Purkinje cell (primary cell): Measurements from ENCODE around the gene PRB3. TPM values are rescaled to one million over a fixed set of nuclear protein-coding genes. Genes with fewer than 3 reads are reported as not detected.

Source experiments
- polyA plus RNA-seq: library from polyadenylated mRNA; unstranded; fragments of >200 nt; fragmentation: Nextera tagmentation; gene quantifications from 2 replicates; pipeline ENCODE4 v1.2.1, GENCODE V29; 2014

Gene PRB3
- polyA plus RNA-seq: not detected in 2 replicates

DNA sequence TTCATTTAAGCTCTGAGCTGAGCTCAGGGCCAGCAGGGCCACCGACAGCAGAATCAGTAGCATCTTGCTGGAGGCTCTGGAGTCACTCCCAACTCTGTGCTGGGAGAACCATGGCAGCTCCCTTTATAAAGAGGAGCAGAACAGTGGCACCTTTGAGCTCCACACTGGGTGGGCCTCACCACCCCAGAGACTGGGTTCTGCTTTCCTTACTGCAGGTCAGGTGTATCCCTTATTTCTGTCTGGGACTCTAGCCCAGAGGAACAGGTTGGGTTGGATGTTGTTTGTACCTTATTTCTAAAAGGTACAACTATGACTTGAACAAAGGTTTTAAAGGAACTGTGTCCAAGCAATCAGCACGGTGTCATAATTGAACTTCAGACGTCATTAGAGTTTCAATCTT, at the start of gene PRB3:
Gene PRB3, minus strand, starts transcription at position 101 of the 400 bp plus-strand sequence. Its CDS starts 38 bp downstream, at position 63.

DNA sequence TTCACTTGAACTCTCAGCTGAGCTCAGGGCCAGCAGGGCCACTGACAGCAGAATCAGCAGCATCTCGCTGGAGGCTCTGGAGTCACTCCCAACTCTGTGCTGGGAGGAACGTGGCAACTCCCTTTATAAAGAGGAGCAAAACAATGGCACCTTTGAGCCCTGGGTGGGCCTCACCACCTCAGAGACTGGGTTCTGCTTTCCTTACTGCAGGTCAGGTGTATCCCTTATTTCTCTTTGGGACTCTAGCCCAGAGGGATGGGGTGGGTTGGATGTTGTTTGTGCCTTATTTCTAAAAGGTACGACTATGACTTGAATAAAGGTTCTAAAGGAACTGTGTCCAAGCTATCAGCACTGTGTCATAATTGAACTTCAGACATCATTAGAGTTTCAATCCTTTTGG, 40.8 kb upstream of the PRB3 start, which contains the start of gene PRB4:
Gene PRB4, minus strand, starts transcription at position 101 of the 400 bp plus-strand sequence. Its CDS starts 38 bp downstream, at position 63.

Other genes starting within 250 kb of the PRB3 start
- gene TAS2R19, start 247.1 kb downstream of the PRB3 start, polyA plus RNA-seq: 0.81 and 2.3 TPM in 2 replicates
- gene TAS2R31, start 238.3 kb downstream of the PRB3 start, polyA plus RNA-seq: not detected in 2 replicates
- gene TAS2R46, start 207.4 kb downstream of the PRB3 start, polyA plus RNA-seq: 2.0 TPM in 1 of 2 replicates, not detected in the other
- not detected in 2 replicates for gene TAS2R43, start 177.4 kb downstream of the PRB3 start, polyA plus RNA-seq
- 0.32 and 0.52 TPM in 2 replicates for gene TAS2R30, start 135.1 kb downstream of the PRB3 start, polyA plus RNA-seq
- 17.9 and 18.2 TPM in 2 replicates for gene SMIM10L1, start 98.5 kb downstream of the PRB3 start, polyA plus RNA-seq
- not detected in 2 replicates for gene TAS2R42, start 82.8 kb downstream of the PRB3 start, polyA plus RNA-seq
- not detected in 2 replicates for gene PRB4, start 40.7 kb upstream of the PRB3 start, polyA plus RNA-seq
- not detected in 2 replicates for gene PRB2, start 125.9 kb upstream of the PRB3 start, polyA plus RNA-seq